ENCODE data around the gene RPS28.

The RPS28 gene

GRCh38 chr19:8319807-8320520, 1.3 kb upstream of the RPS28 start:
- DNase-seq (ENCODE audit: low read depth in 1 of 2, low spot score in 1 of 2), result no peak

- DNase-seq (ENCODE audit: low read depth in 1 of 2, low spot score in 1 of 2), result no peak
These were observed 681 bp upstream of the RPS28 start for GRCh38 chr19:8320564-8321066.

GRCh38 chr19:8321986-8322637, 816 bp downstream of the RPS28 start:
- no peak for DNase-seq (ENCODE audit: low read depth in 1 of 2, low spot score in 1 of 2)

- no peak for DNase-seq (ENCODE audit: low read depth in 1 of 2, low spot score in 1 of 2)
These were observed 1.3 kb downstream of the RPS28 start for GRCh38 chr19:8322638-8322997.

- DNase-seq (ENCODE audit: low read depth in 1 of 2, low spot score in 1 of 2), result no peak
These were observed 2.5 kb downstream of the RPS28 start for GRCh38 chr19:8323781-8324185.

GRCh38 chr19:8324186-8325050, 3.1 kb downstream of the RPS28 start:
- no peak for DNase-seq (ENCODE audit: low read depth in 1 of 2, low spot score in 1 of 2)

GRCh38 chr19:8325454-8325853, 4.2 kb downstream of the RPS28 start:
- no peak for DNase-seq (ENCODE audit: low read depth in 1 of 2, low spot score in 1 of 2)

- no peak for DNase-seq (ENCODE audit: low read depth in 1 of 2, low spot score in 1 of 2)
These were observed 8.7 kb downstream of the RPS28 start for GRCh38 chr19:8329996-8330395.

- no peak for DNase-seq (ENCODE audit: low read depth in 1 of 2, low spot score in 1 of 2)
These were observed 10.1 kb downstream of the RPS28 start for GRCh38 chr19:8331263-8331845.

GRCh38 chr19:8332976-8333766, 11.9 kb downstream of the RPS28 start:
- no peak for DNase-seq (ENCODE audit: low read depth in 1 of 2, low spot score in 1 of 2)

- DNase-seq (ENCODE audit: low read depth in 1 of 2, low spot score in 1 of 2), result no peak
These were observed 12.6 kb downstream of the RPS28 start for GRCh38 chr19:8333767-8334457.

GRCh38 chr19:8334458-8335342, 13.4 kb downstream of the RPS28 start:
- no peak for DNase-seq (ENCODE audit: low read depth in 1 of 2, low spot score in 1 of 2)

- no peak for DNase-seq (ENCODE audit: low read depth in 1 of 2, low spot score in 1 of 2)
These were observed 14.2 kb downstream of the RPS28 start for GRCh38 chr19:8335343-8336071.

GRCh38 chr19:8336072-8336569, 14.8 kb downstream of the RPS28 start:
- no peak for DNase-seq (ENCODE audit: low read depth in 1 of 2, low spot score in 1 of 2)

GRCh38 chr19:8336660-8337059, 15.4 kb downstream of the RPS28 start:
- DNase-seq (ENCODE audit: low read depth in 1 of 2, low spot score in 1 of 2), result no peak

- no peak for DNase-seq (ENCODE audit: low read depth in 1 of 2, low spot score in 1 of 2)
These were observed 16.4 kb downstream of the RPS28 start for GRCh38 chr19:8337728-8338127.

- DNase-seq (ENCODE audit: low read depth in 1 of 2, low spot score in 1 of 2), result no peak
These were observed 17.5 kb downstream of the RPS28 start for GRCh38 chr19:8338835-8339234.

Data from activated CD4-positive, alpha-beta T cell treated with anti-CD3 and anti-CD28 coated beads, Interleukin-2, amount 50 U/mL, for 24 hours (primary cell).